ENCODE results near the gene CACNA1A.
A peak's percentile ranks its signal among the peaks of the same experiment; 100 is the strongest.

GRCh38 chr19:13401388-13401787, 104.9 kb downstream of the CACNA1A start:
- TF ChIP-seq NFYB (CRISPR knock-in tag; IDR thresholded peaks at IDR 0.05) (peak; percentile 37; the same call in 1 of the 2 replicates), THRA (CRISPR knock-in tag; IDR thresholded peaks at IDR 0.05; ENCODE audit: borderline replicate concordance) (no peak), MYC (CRISPR knock-in tag; IDR thresholded peaks at IDR 0.05; ENCODE audit: borderline replicate concordance) (no peak), UBTF (CRISPR knock-in tag; IDR thresholded peaks at IDR 0.05) (no peak), KLF6 (CRISPR knock-in tag; IDR thresholded peaks at IDR 0.05) (no peak), NFE2L1 (CRISPR knock-in tag; IDR thresholded peaks at IDR 0.05; ENCODE audit: borderline replicate concordance) (no peak), TFDP1 (CRISPR knock-in tag; IDR thresholded peaks at IDR 0.05; ENCODE audit: borderline replicate concordance) (no peak), CTCF (CRISPR knock-in tag; IDR thresholded peaks at IDR 0.05) (no peak), HDAC2 (CRISPR knock-in tag; IDR thresholded peaks at IDR 0.05) (no peak)

All from HepG2 (cell line).